Measurements from ENCODE around the gene EPHA3. TPM values are rescaled to one million over a fixed set of nuclear protein-coding genes. Genes with fewer than 3 reads are reported as not detected.

The EPHA3 gene
- total and polyA plus RNA-seq, 2 donors (not counting 1 experiment from before 2014, with no cell fraction given): 0.01 TPM; not detected in 1

DNA sequence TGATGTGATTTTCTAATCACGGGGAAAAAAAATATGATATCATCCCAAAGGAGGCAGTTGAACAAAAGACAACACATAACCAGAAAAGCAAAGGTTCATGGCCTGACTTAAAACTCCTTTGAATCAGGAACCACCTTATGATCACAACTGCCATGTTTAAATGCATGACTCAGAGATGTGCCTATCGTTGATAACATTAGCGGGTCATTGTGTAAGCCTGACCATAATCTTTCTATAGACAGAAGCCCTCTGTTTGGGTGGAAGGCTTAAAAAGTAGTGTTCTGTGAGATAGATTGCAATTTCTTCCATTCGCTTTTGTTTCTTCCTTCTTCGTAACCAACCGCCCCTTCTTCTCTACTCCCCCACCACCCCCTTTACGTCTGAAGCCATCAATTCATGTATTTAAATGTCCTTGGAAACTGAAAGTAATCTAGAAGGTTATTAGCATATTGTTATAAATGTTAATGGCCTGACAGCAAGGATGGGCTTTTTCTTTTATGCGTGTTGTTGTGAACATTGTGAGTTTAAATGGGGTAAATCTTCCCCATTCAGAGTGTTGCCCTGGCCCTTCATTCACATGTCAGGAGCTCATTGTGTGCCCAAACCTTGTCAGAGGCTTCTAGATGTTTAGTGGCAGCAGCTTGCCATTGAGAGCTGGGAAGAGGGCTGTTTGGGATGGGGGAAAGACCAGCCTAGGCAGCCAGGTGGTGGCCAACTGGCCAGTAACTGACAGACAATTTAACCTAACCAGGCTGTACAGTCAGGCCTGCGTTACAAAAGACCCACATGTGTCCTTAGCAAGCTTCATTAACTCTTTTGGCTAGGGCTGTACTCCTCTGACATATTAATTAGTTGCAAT is 64.5 kb downstream of the EPHA3 start:
- Histone ChIP-seq H3K4me3 (ENCODE audit: control extremely low read depth in 1 of 5, extremely low read depth in 1 of 5, insufficient read depth in 1 of 5, low read depth in 2 of 5, low read length in 4 of 5) (no peak overlapping the region), H3K4me2 (replicated peaks; ENCODE audit: low read depth, low read length, poor library complexity, severe bottlenecking) (no peak overlapping the region), H3K36me3 (replicated peaks in 1 of 2; ENCODE audit: control extremely low read depth in 1 of 2, control insufficient read depth in 1 of 2, extremely low read depth in 1 of 2, insufficient read depth in 2 of 2, low read length in 1 of 2) (no peaks in the 10 kb centered on the region), H3K27ac (ENCODE audit: low read length in 2 of 2) (no peak overlapping the region), H3K4me1 (ENCODE audit: control insufficient read depth in 2 of 2, insufficient read depth in 2 of 2, low read length in 2 of 2) (no peaks in the 10 kb centered on the region), H3K9me3 (ENCODE audit: control extremely low read depth in 1 of 3, control insufficient read depth in 2 of 3, insufficient read depth in 1 of 3, low read length in 2 of 3) (no peaks in the 10 kb centered on the region), H3K9ac (ENCODE audit: low read length) (no peak overlapping the region), H3K27me3 (replicated peaks in 1 of 4; ENCODE audit: control extremely low read depth in 1 of 4, control insufficient read depth in 3 of 4, insufficient read depth in 4 of 4, low read length in 3 of 4) (no peaks in the 10 kb centered on the region), H3K79me2 (ENCODE audit: control insufficient read depth, insufficient read depth, low read length) (no peaks in the 10 kb centered on the region), H2AFZ (ENCODE audit: insufficient read depth, low read depth, low read length, poor library complexity, severe bottlenecking) (no peak overlapping the region), H4K20me1 (ENCODE audit: control insufficient read depth, insufficient read depth, low read length, poor library complexity, severe bottlenecking) (no peaks in the 10 kb centered on the region)
- intact Hi-C loops (cut with micrococcal nuclease): no loop called here
- no peaks in the 10 kb centered on the region for H3K9me3 Mint-ChIP-seq (ENCODE audit: insufficient read depth)
- ChIA-PET CTCF (no interaction called here), POLR2A (no interaction called here)
- H3K27ac Mint-ChIP-seq: no peak overlapping the region
- no peaks in the 10 kb centered on the region for H3K27me3 Mint-ChIP-seq
- no peak overlapping the region for H3K4me3 Mint-ChIP-seq
- ATAC-seq (ENCODE audit: low read depth) (no peak), DNase-seq (no peak)
- no peaks in the 10 kb centered on the region for H3K4me1 Mint-ChIP-seq
- WGBS (ENCODE audit: insufficient coverage): 50% methylated on average over 1 of the region's 9 CpGs
- no peak for TF ChIP-seq EZH2 (IDR thresholded peaks at IDR 0.05; ENCODE audit: borderline replicate concordance, insufficient read depth, low read depth, low read length, poor library complexity, severe bottlenecking)
- TF ChIP-seq, protein P1, sequence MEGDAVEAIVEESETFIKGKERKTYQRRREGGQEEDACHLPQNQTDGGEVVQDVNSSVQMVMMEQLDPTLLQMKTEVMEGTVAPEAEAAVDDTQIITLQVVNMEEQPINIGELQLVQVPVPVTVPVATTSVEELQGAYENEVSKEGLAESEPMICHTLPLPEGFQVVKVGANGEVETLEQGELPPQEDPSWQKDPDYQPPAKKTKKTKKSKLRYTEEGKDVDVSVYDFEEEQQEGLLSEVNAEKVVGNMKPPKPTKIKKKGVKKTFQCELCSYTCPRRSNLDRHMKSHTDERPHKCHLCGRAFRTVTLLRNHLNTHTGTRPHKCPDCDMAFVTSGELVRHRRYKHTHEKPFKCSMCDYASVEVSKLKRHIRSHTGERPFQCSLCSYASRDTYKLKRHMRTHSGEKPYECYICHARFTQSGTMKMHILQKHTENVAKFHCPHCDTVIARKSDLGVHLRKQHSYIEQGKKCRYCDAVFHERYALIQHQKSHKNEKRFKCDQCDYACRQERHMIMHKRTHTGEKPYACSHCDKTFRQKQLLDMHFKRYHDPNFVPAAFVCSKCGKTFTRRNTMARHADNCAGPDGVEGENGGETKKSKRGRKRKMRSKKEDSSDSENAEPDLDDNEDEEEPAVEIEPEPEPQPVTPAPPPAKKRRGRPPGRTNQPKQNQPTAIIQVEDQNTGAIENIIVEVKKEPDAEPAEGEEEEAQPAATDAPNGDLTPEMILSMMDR (IDR thresholded peaks at IDR 0.05): no peak

DNA sequence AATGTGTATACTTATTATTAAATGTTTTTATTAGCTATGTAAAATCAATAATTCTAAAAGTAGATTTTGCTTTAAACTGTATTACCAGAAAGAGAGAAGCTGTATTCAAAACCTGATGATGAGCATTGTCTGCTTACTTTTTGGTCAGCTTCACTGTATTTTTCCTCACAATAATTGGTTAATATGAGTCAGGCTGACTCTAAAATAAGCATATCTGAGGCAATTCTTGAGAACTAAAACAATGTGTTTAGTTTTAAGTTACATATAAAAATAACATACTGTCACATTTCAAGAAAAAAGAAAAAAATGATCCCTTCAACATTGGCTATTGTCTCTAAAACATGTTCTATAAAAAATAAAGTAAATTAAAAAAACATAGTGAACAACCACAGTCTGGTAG is 66.1 kb downstream of the EPHA3 start:
- CTCF ChIA-PET: no interaction called here
- H3K9me3 Mint-ChIP-seq (ENCODE audit: insufficient read depth): no peaks in the 10 kb centered on the region
- H3K4me1 ChIP-seq (ENCODE audit: control insufficient read depth in 2 of 2, insufficient read depth in 2 of 2, low read length in 2 of 2): no peaks in the 10 kb centered on the region
- H3K4me3 ChIP-seq (ENCODE audit: control extremely low read depth in 1 of 5, extremely low read depth in 1 of 5, insufficient read depth in 1 of 5, low read depth in 2 of 5, low read length in 4 of 5): no peak overlapping the region
- ATAC-seq (ENCODE audit: low read depth): no peak
- H3K27ac Mint-ChIP-seq: no peak overlapping the region
- H3K27me3 ChIP-seq (replicated peaks in 1 of 4; ENCODE audit: control extremely low read depth in 1 of 4, control insufficient read depth in 3 of 4, insufficient read depth in 4 of 4, low read length in 3 of 4): no peaks in the 10 kb centered on the region
- POLR2A ChIA-PET: no interaction called here
- no peaks in the 10 kb centered on the region for H3K9me3 ChIP-seq (ENCODE audit: control extremely low read depth in 1 of 3, control insufficient read depth in 2 of 3, insufficient read depth in 1 of 3, low read length in 2 of 3)
- H2AFZ ChIP-seq (ENCODE audit: insufficient read depth, low read depth, low read length, poor library complexity, severe bottlenecking): no peak overlapping the region
- no peak overlapping the region for H3K9ac ChIP-seq (ENCODE audit: low read length)
- TF ChIP-seq, protein P1 (IDR thresholded peaks at IDR 0.05): no peak
- no peak for TF ChIP-seq EZH2 (IDR thresholded peaks at IDR 0.05; ENCODE audit: borderline replicate concordance, insufficient read depth, low read depth, low read length, poor library complexity, severe bottlenecking)
- intact Hi-C loops (cut with micrococcal nuclease): no loop called here
- no peak overlapping the region for H3K27ac ChIP-seq (ENCODE audit: low read length in 2 of 2)
- no peak overlapping the region for H3K4me3 Mint-ChIP-seq
- no peak overlapping the region for H3K4me2 ChIP-seq (replicated peaks; ENCODE audit: low read depth, low read length, poor library complexity, severe bottlenecking)
- no peaks in the 10 kb centered on the region for H3K36me3 ChIP-seq (replicated peaks in 1 of 2; ENCODE audit: control extremely low read depth in 1 of 2, control insufficient read depth in 1 of 2, extremely low read depth in 1 of 2, insufficient read depth in 2 of 2, low read length in 1 of 2)
- no peaks in the 10 kb centered on the region for H3K79me2 ChIP-seq (ENCODE audit: control insufficient read depth, insufficient read depth, low read length)
- H3K4me1 Mint-ChIP-seq: no peaks in the 10 kb centered on the region
- H4K20me1 ChIP-seq (ENCODE audit: control insufficient read depth, insufficient read depth, low read length, poor library complexity, severe bottlenecking): no peaks in the 10 kb centered on the region
- DNase-seq: no peak
- H3K27me3 Mint-ChIP-seq: no peaks in the 10 kb centered on the region

All from B cell (primary cell).